GM06990 (cell line): Measurements from ENCODE around the gene TMEM135.
"Not testable (repeated sequence)": the region's sequence is repeated elsewhere in the genome, so short reads cannot be mapped to it uniquely, and the experiment has no call there.

Experiments used
- DNase-seq: peaks from one replicate; pipeline ENCODE4 v3.0.0-alpha.2; 2011; ENCODE audit not compliant: insufficient read length; ENCODE audit errors: extremely low read depth
- H3K27me3 ChIP-seq: replicated peaks from 2 replicates; pipeline ENCODE4 v1.6.0; 2011; ENCODE audit warnings: low read length; ENCODE audit not compliant: control insufficient read depth, insufficient read depth
- H3K36me3 ChIP-seq: 2 replicates; pipeline ENCODE4 v1.5.1; 2011; ENCODE audit warnings: low read length; ENCODE audit not compliant: control insufficient read depth, insufficient read depth
- H3K4me3 ChIP-seq: replicated peaks from 2 replicates; pipeline ENCODE4 v1.5.1; 2011; ENCODE audit warnings: low read depth, mild to moderate bottlenecking, control low read depth, low read length
- TF ChIP-seq, protein P1 (sequence below): IDR thresholded peaks from 2 replicates; pipeline ENCODE4 v1.5.1; 2011; ENCODE audit warnings: low read length, control low read depth, mild to moderate bottlenecking, inconsistent platforms; ENCODE audit not compliant: insufficient read depth, poor library complexity, severe bottlenecking

The TMEM135 gene

GRCh38 chr11:87150936-87151335, 113.2 kb downstream of the TMEM135 start:
- TF ChIP-seq, protein P1, sequence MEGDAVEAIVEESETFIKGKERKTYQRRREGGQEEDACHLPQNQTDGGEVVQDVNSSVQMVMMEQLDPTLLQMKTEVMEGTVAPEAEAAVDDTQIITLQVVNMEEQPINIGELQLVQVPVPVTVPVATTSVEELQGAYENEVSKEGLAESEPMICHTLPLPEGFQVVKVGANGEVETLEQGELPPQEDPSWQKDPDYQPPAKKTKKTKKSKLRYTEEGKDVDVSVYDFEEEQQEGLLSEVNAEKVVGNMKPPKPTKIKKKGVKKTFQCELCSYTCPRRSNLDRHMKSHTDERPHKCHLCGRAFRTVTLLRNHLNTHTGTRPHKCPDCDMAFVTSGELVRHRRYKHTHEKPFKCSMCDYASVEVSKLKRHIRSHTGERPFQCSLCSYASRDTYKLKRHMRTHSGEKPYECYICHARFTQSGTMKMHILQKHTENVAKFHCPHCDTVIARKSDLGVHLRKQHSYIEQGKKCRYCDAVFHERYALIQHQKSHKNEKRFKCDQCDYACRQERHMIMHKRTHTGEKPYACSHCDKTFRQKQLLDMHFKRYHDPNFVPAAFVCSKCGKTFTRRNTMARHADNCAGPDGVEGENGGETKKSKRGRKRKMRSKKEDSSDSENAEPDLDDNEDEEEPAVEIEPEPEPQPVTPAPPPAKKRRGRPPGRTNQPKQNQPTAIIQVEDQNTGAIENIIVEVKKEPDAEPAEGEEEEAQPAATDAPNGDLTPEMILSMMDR: no peak
- Histone ChIP-seq H3K4me3 (no peak overlapping the region), H3K27me3 (no peaks in the 10 kb centered on the region), H3K36me3 (no peaks in the 10 kb centered on the region)
- DNase-seq: no peak

DNA sequence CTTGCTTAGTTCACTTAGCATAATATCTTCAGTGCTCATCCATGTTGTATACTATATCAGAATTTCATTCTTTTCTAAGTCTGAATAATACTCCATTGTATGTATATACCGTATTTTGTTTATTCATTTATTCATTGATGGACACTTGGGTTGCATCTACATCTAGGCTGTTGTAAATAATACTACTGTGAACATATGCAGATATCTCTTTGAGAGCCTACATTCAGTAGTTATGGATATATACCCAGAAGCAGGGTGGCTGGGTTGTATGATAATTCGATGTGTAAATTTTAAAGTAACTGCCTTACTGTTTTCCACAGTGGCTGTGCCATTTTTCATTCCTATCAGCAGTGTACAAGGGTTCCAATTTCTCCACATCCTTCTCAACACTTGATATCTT, 116.5 kb downstream of the TMEM135 start:
- TF ChIP-seq, protein P1: no peak
- H3K36me3 ChIP-seq: no peaks in the 10 kb centered on the region
- no peak overlapping the region for H3K4me3 ChIP-seq
- no peaks in the 10 kb centered on the region for H3K27me3 ChIP-seq
- no peak for DNase-seq

- Histone ChIP-seq H3K4me3 (no peak overlapping the region), H3K27me3 (no peaks in the 10 kb centered on the region), H3K36me3 (no peaks in the 10 kb centered on the region)
- TF ChIP-seq, protein P1: no peak
- DNase-seq: no peak
These were observed 119.2 kb downstream of the TMEM135 start for GRCh38 chr11:87156970-87157369.

DNA sequence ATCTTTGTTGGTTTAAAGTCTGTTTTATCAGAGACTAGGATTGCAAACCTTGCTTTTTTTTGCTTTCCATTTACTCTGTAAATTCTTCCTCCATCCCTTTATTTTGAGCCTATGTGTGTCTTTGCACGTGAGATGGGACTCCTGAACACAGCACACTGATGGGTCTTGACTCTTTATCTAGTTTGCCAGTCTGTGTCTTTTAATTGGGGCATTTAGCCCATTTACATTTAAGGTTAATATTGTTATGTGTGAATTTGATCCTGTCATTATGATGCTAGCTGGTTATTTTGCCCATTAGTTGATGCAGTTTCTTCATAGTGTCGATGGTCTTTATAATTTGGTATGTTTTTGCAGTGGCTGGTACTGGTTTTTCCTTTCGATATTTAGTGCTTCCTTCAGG, 131.3 kb downstream of the TMEM135 start:
- H3K4me3 ChIP-seq, H3K27me3 ChIP-seq, H3K36me3 ChIP-seq, DNase-seq: not testable (repeated sequence)

DNA sequence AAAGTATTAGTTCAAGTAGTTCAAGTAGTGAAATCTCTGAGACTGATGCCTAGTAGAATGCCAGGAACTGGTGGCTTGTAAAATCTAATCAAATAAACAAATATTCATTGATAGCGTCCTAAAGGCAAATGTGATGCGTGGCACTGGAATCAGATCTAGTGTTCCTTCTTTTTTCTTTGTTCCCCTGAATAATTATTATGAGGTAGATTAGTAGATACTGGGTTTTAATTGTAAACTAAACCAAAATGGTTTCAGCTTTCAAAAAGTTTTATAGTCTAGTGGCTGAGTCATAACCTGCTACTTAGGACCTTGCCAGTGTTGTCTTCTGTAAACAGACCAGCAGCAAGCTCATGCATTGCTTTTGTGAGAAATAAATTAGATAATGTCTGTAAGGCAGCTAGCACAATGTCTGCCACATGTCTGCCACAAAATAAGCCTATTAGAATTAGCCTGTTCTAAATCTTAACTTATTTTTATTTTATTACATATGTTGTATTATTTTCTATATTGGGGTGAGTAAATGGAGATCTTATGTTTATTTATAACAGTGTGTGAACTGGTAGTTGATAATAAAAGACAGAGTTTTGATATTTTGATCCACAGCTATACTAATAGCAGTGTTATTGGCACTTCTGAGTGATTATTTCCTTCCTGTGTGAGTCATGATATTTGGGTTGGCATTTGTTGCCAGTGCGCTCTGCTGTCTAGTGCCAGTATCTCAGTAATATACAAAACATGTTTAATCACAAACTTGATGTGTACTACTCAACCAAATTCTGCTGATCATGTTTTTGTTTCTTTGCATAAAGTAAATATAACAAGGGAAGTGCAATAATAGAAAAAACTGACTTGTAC, 135.7 kb downstream of the TMEM135 start:
- H3K36me3 ChIP-seq: no peaks in the 10 kb centered on the region
- TF ChIP-seq, protein P1: no peak
- H3K4me3 ChIP-seq: no peak overlapping the region
- no peaks in the 10 kb centered on the region for H3K27me3 ChIP-seq
- DNase-seq: no peak

- Histone ChIP-seq H3K36me3 (no peaks in the 10 kb centered on the region), H3K4me3 (no peak overlapping the region), H3K27me3 (no peaks in the 10 kb centered on the region)
- TF ChIP-seq, protein P1: no peak
- no peak for DNase-seq
These were observed 137.1 kb downstream of the TMEM135 start for GRCh38 chr11:87174870-87175269.
